H1 (cell line): ENCODE data around the gene METTL21C. TPM values are rescaled to one million over a fixed set of nuclear protein-coding genes. Genes with fewer than 3 reads are reported as not detected.

Source experiments
- CTCF ChIA-PET: fragments of 300-600 bp; sonication (Branson Sonifier 250); formaldehyde crosslinking; loops from one replicate; lab custom pipeline; 2021; ENCODE audit not compliant: partially characterized antibody; lab: Charles Lee
- POLR2A ChIA-PET: fragments of 300-600 bp; sonication (Branson Sonifier 250); formaldehyde crosslinking; loops from one replicate; lab custom pipeline; 2021; ENCODE audit warnings: inconsistent platforms; ENCODE audit not compliant: partially characterized antibody; lab: Charles Lee
- DNase-seq, 2 experiments: peaks; one replicate each; pipeline versions ENCODE4 v3.0.0 to v3.0.0-alpha.2; 2010 to 2022; ENCODE audit warnings: low spot score in 2 of 2, low read depth in 1 of 2, mixed read lengths in 1 of 2
- FAIRE-seq: peaks from 2 replicates; lab custom pipeline; 2011; peaks lifted over from hg19 to GRCh38; lab: Jason Lieb, UNC
- H2AFZ ChIP-seq: 2 replicates; pipeline ENCODE4 v1.8.1; 2012; ENCODE audit warnings: low read length, inconsistent platforms
- H2AK5ac ChIP-seq: 2 replicates; pipeline ENCODE4 v1.6.1; 2013; ENCODE audit warnings: low read depth, low read length
- H2BK120ac ChIP-seq: replicated peaks from 2 replicates; pipeline ENCODE3; 2013; ENCODE audit warnings: low read depth, low read length, inconsistent platforms
- H2BK12ac ChIP-seq: 2 replicates; pipeline ENCODE4 v1.6.1; 2013; ENCODE audit warnings: low read depth, low read length
- H2BK15ac ChIP-seq: 2 replicates; pipeline ENCODE4 v1.6.1; 2013; ENCODE audit warnings: low read length
- H2BK20ac ChIP-seq: 2 replicates; pipeline ENCODE4 v1.6.1; 2013; ENCODE audit warnings: low read length
- H2BK5ac ChIP-seq: 2 replicates; pipeline ENCODE4 v1.6.1; 2013; ENCODE audit warnings: low read depth, low read length
- H3K14ac ChIP-seq: 2 replicates; pipeline ENCODE4 v1.6.1; 2013; ENCODE audit warnings: inconsistent platforms; ENCODE audit not compliant: insufficient read length
- H3K18ac ChIP-seq: 2 replicates; pipeline ENCODE4 v1.6.1; 2013; ENCODE audit warnings: low read length; ENCODE audit errors: extremely low read depth
- H3K23ac ChIP-seq: 2 replicates; pipeline ENCODE4 v1.6.1; 2013; ENCODE audit warnings: inconsistent platforms; ENCODE audit not compliant: insufficient read length
- H3K23me2 ChIP-seq: 2 replicates; pipeline ENCODE4 v1.6.1; 2013; ENCODE audit warnings: low read depth, low read length
- H3K27ac ChIP-seq: 2 replicates; pipeline ENCODE4 v1.6.1; 2011; ENCODE audit warnings: low read depth, low read length, inconsistent platforms
- H3K27me3 ChIP-seq, 4 experiments: replicated peaks in 1 of 4; 1 replicate in 1 of 4; 2 replicates in 3 of 4; pipeline versions ENCODE4 v1.6.1 to v1.8.1; 2011 to 2013; ENCODE audit warnings: low read length in 3 of 4, mild to moderate bottlenecking in 3 of 4, inconsistent platforms in 2 of 4, mixed read lengths in 2 of 4, moderate library complexity in 1 of 4; ENCODE audit not compliant: control insufficient read depth in 3 of 4, insufficient read depth in 3 of 4; ENCODE audit errors: extremely low read depth in 1 of 4
- H3K36me3 ChIP-seq, 4 experiments: 2 replicates each; pipeline versions ENCODE4 v1.6.1 to v1.8.1; 2011 to 2013; ENCODE audit warnings: mild to moderate bottlenecking in 4 of 4, low read length in 3 of 4, moderate library complexity in 2 of 4, control low read depth in 1 of 4, inconsistent platforms in 1 of 4; ENCODE audit not compliant: insufficient read depth in 4 of 4, control insufficient read depth in 2 of 4
- H3K4ac ChIP-seq: replicated peaks from 2 replicates; pipeline ENCODE3; 2013; ENCODE audit warnings: low read length, low read depth, mixed read lengths, inconsistent platforms; ENCODE audit not compliant: insufficient read length
- H3K4me1 ChIP-seq, 4 experiments: replicated peaks in 1 of 4; 1 replicate in 1 of 4; 2 replicates in 3 of 4; pipeline versions ENCODE4 v1.6.1 to v1.8.1; 2011 to 2013; ENCODE audit warnings: low read length in 3 of 4, inconsistent platforms in 2 of 4, mixed read lengths in 1 of 4; ENCODE audit not compliant: insufficient read depth in 4 of 4, control insufficient read depth in 3 of 4
- H3K4me2 ChIP-seq, 2 experiments: 2 replicates each; pipeline versions ENCODE4 v1.6.1 to v1.8.1; 2011 to 2013; ENCODE audit warnings: low read depth in 2 of 2, low read length in 2 of 2, control low read depth in 1 of 2, inconsistent platforms in 1 of 2, mild to moderate bottlenecking in 1 of 2; ENCODE audit not compliant: insufficient read depth in 1 of 2
- H3K4me3 ChIP-seq, 4 experiments: fragments of 200-600, 300-600 bp in 1 of 4; sonication (generic), shearing (Covaris generic), sonication (Bioruptor Twin) in 1 of 4; 2 replicates each; pipeline versions ENCODE4 v1.5.1 to v1.8.1; 2011 to 2016; ENCODE audit warnings: low read length in 4 of 4, low read depth in 3 of 4, control low read depth in 2 of 4, inconsistent platforms in 2 of 4, mild to moderate bottlenecking in 2 of 4, mixed read lengths in 1 of 4, moderate library complexity in 1 of 4; ENCODE audit not compliant: insufficient read depth in 2 of 4; ENCODE audit errors: extremely low read depth in 1 of 4
- H3K56ac ChIP-seq: replicated peaks from 2 replicates; pipeline ENCODE3; 2013; ENCODE audit warnings: low read depth, mild to moderate bottlenecking, mixed read lengths, low read length, inconsistent platforms; ENCODE audit not compliant: insufficient read length
- H3K79me1 ChIP-seq: 2 replicates; pipeline ENCODE4 v1.6.1; 2013; ENCODE audit warnings: low read depth, low read length, control low read depth
- H3K79me2 ChIP-seq, 2 experiments: 2 replicates each; pipeline versions ENCODE4 v1.6.1 to v1.8.1; 2012 to 2013; ENCODE audit warnings: low read length in 2 of 2, mild to moderate bottlenecking in 2 of 2, inconsistent platforms in 1 of 2; ENCODE audit not compliant: insufficient read depth in 2 of 2, control insufficient read depth in 1 of 2
- H3K9ac ChIP-seq, 4 experiments: replicated peaks in 1 of 4; 1 replicate in 1 of 4; 2 replicates in 3 of 4; pipeline versions ENCODE4 v1.6.1 to v1.8.1; 2011 to 2013; ENCODE audit warnings: low read depth in 3 of 4, low read length in 3 of 4, control low read depth in 2 of 4, mild to moderate bottlenecking in 2 of 4, moderate library complexity in 2 of 4, inconsistent platforms in 1 of 4; ENCODE audit errors: extremely low read depth in 1 of 4
- H3K9me3 ChIP-seq, 2 experiments: 2 replicates each; pipeline versions ENCODE4 v1.6.1 to v1.8.1; 2012 to 2013; ENCODE audit warnings: mild to moderate bottlenecking in 2 of 2, moderate library complexity in 2 of 2, control low read depth in 1 of 2, inconsistent platforms in 1 of 2, low read depth in 1 of 2, low read length in 1 of 2, mixed read lengths in 1 of 2; ENCODE audit not compliant: insufficient read depth in 2 of 2
- H4K20me1 ChIP-seq, 2 experiments: replicated peaks in 1 of 2; 2 replicates each; pipeline versions ENCODE3 to v1.8.1; 2011 to 2013; ENCODE audit warnings: inconsistent platforms in 2 of 2, low read length in 2 of 2, mild to moderate bottlenecking in 1 of 2; ENCODE audit not compliant: insufficient read depth in 2 of 2, control insufficient read depth in 1 of 2
- H4K5ac ChIP-seq: 2 replicates; pipeline ENCODE4 v1.6.1; 2013; ENCODE audit warnings: low read length, low read depth, mixed read lengths, inconsistent platforms; ENCODE audit not compliant: insufficient read length
- H4K8ac ChIP-seq: 2 replicates; pipeline ENCODE4 v1.8.0; 2013; ENCODE audit warnings: mild to moderate bottlenecking, moderate library complexity, low read length, inconsistent platforms; ENCODE audit not compliant: insufficient read depth; ENCODE audit errors: extremely low read depth
- H4K91ac ChIP-seq: replicated peaks from 2 replicates; pipeline ENCODE3; 2013; ENCODE audit warnings: low read length, mixed read lengths, inconsistent platforms; ENCODE audit not compliant: insufficient read length
- CEBPB ChIP-seq: IDR thresholded peaks from 2 replicates; pipeline ENCODE4 v1.6.1; 2012; ENCODE audit warnings: low read depth, low read length
- JUND ChIP-seq: IDR thresholded peaks from 2 replicates; pipeline ENCODE4 v1.6.1; 2011; ENCODE audit warnings: mild to moderate bottlenecking, improper control_type of control experiment, low read length
- MAX ChIP-seq: IDR thresholded peaks from 2 replicates; pipeline ENCODE4 v1.6.1; 2012; ENCODE audit warnings: inconsistent platforms
- POLR2AphosphoS5 ChIP-seq: IDR thresholded peaks from 2 replicates; pipeline ENCODE4 v1.6.1; 2011; ENCODE audit warnings: low read depth, low read length
- POU5F1 ChIP-seq: IDR thresholded peaks from 2 replicates; pipeline ENCODE4 v1.6.1; 2011; ENCODE audit warnings: low read depth, mild to moderate bottlenecking, low read length, moderate library complexity
- SIX5 ChIP-seq: IDR thresholded peaks from 2 replicates; pipeline ENCODE4 v1.6.1; 2011; ENCODE audit warnings: mild to moderate bottlenecking, low read depth, low read length
- SP1 ChIP-seq: IDR thresholded peaks from 2 replicates; pipeline ENCODE4 v1.6.1; 2011; ENCODE audit warnings: low read depth, low read length
- TAF1 ChIP-seq: IDR thresholded peaks from 2 replicates; pipeline ENCODE4 v1.6.1; 2011; ENCODE audit warnings: mild to moderate bottlenecking, low read depth, low read length
- TAF7 ChIP-seq: optimal IDR thresholded peaks from 2 replicates; pipeline ENCODE3; 2011; ENCODE audit warnings: low read depth, mild to moderate bottlenecking, inconsistent platforms, low read length, moderate library complexity, borderline replicate concordance
- YY1 ChIP-seq: IDR thresholded peaks from 2 replicates; pipeline ENCODE4 v1.6.1; 2011; ENCODE audit warnings: low read depth, mild to moderate bottlenecking, low read length
- polyA plus RNA-seq, 7 experiments: library from polyadenylated mRNA; depleted of rRNA in 3 of 7; stranded (reverse) in 5 of 7; unstranded in 2 of 7; fragments of >200 nt in 5 of 7; fragments of 200-250 nt in 2 of 7; gene quantifications; 1 replicate in 5 of 7; 2 replicates in 1 of 7; 4 replicates in 1 of 7; pipeline versions ENCODE4 v1.2.1 to v1.2.3, GENCODE V29; 2011 to 2013; ENCODE audit warnings: missing spikeins in 2 of 7, mixed read lengths in 2 of 7
- total RNA-seq: library from RNA; stranded (reverse); fragmentation: NEBNext Ultra II Directional; extraction: Animal tissue kit (Norgen Biotek cat#: 25700); gene quantifications from 2 replicates; pipeline ENCODE4 v1.2.1, GENCODE V29; 2021

The METTL21C gene
- total and polyA plus RNA-seq, 2 of the 8 experiments (the other 6 are each of a cell fraction or from before 2014, with no cell fraction given): not detected

DNA sequence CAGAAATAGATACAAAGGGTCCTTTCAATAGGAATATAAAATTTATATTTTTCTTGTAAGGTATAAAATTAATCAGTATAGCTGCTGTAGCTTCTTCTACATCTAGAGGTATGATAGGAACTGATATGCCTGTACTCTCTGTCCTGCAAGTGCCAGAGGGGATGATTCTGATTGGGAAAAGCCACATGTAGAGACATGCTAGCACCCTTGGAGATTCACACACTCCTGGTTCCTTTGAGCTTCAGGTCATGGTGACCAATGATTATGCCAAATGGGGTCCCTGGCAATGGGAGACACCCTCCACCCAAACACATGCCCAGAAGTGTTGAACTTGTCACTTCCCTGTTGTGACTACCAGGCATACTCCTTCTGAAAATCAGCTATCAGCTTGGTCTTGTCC is 14.7 kb upstream of the METTL21C start:
- DNase-seq: no peak
- TF ChIP-seq MAX (no peak), TAF1 (no peak), SIX5 (no peak), TAF7 (no peak), YY1 (no peak), POLR2AphosphoS5 (no peak), CEBPB (no peak), JUND (no peak), POU5F1 (no peak), SP1 (no peak)
- no peak overlapping the region for H3K56ac ChIP-seq

More for the DNA sequence above, 14.7 kb upstream of the METTL21C start:
- Histone ChIP-seq H3K36me3 (no peaks in the 10 kb centered on the region), H2AFZ (no peak overlapping the region), H3K23ac (no peak overlapping the region), H3K9me3 (no peaks in the 10 kb centered on the region; a peak in 1 of 4 replicates), H3K18ac (no peak overlapping the region), H2AK5ac (no peak overlapping the region), H2BK12ac (no peak overlapping the region), H2BK120ac (no peak overlapping the region), H3K9ac (no peak overlapping the region), H3K14ac (no peak overlapping the region), H3K79me1 (no peaks in the 10 kb centered on the region), H4K8ac (no peak overlapping the region), H3K79me2 (no peaks in the 10 kb centered on the region), H4K20me1 (no peaks in the 10 kb centered on the region), H4K91ac (no peak overlapping the region), H3K23me2 (no peaks in the 10 kb centered on the region), H2BK15ac (no peak overlapping the region), H3K4me3 (no peak overlapping the region), H4K5ac (no peak overlapping the region), H3K4me2 (no peak overlapping the region), H3K4ac (no peak overlapping the region), H3K27ac (no peak overlapping the region), H2BK20ac (no peak overlapping the region), H3K27me3 (no peaks in the 10 kb centered on the region), H2BK5ac (no peak overlapping the region), H3K4me1 (no peaks in the 10 kb centered on the region)
- ChIA-PET POLR2A (no interaction called here), CTCF (interaction anchor here (0.6 to 1.1 kb wide), 2 partner anchors 8 to 91 kb away, joined by 3 read pairs; no protein-coding TSS in a partner anchor)
- FAIRE-seq: no peak
